T-helper 2 cell treated with Interferon-gamma antibody and Interleukin-4, amounts not matched to agents 5 μg/mL and 100 μg/mL, for 36 hours (primary cell): Measurements from ENCODE around the gene CROCC2.

Source experiments
- DNase-seq: peaks from one replicate; pipeline ENCODE4 v3.0.0; 2021; ENCODE audit warnings: low spot score
- H3K27ac Mint-ChIP-seq: one replicate; pipeline ENCODE4 v1.8.0; 2021; ENCODE audit warnings: mild to moderate bottlenecking, mixed read lengths
- H3K27me3 Mint-ChIP-seq: one replicate; pipeline ENCODE4 v1.8.0; 2021; ENCODE audit warnings: low read depth, mixed read lengths
- H3K36me3 Mint-ChIP-seq: one replicate; pipeline ENCODE4 v1.8.0; 2021; ENCODE audit warnings: low read depth, mixed read lengths
- H3K4me1 Mint-ChIP-seq: one replicate; pipeline ENCODE4 v1.8.0; 2021; ENCODE audit warnings: low read depth, mixed read lengths
- H3K4me3 Mint-ChIP-seq: one replicate; pipeline ENCODE4 v1.8.0; 2022; ENCODE audit warnings: mild to moderate bottlenecking, moderate library complexity, mixed read lengths
- H3K9me3 Mint-ChIP-seq: one replicate; pipeline ENCODE4 v1.8.0; 2021; ENCODE audit warnings: mixed read lengths

Gene CROCC2

GRCh38 chr2:240916571-240917008 is 10.5 kb downstream of the CROCC2 start:
- Mint-ChIP-seq H3K4me3 (no peak overlapping the region), H3K27ac (no peak overlapping the region), H3K36me3 (no peaks in the 10 kb centered on the region), H3K9me3 (no peaks in the 10 kb centered on the region), H3K4me1 (no peaks in the 10 kb centered on the region), H3K27me3 (peaks cover 7% of the 10 kb centered on the region)
- DNase-seq = no peak

GRCh38 chr2:240917009-240917683 is 11.0 kb downstream of the CROCC2 start:
- Mint-ChIP-seq H3K9me3 (no peaks in the 10 kb centered on the region), H3K4me1 (no peaks in the 10 kb centered on the region), H3K27me3 (peaks cover 7% of the 10 kb centered on the region), H3K4me3 (no peak overlapping the region), H3K27ac (no peak overlapping the region), H3K36me3 (no peaks in the 10 kb centered on the region)
- DNase-seq = no peak

- no peaks in the 10 kb centered on the region for H3K9me3 Mint-ChIP-seq
- no peaks in the 10 kb centered on the region for H3K36me3 Mint-ChIP-seq
- no peak for DNase-seq
- no peak overlapping the region for H3K4me3 Mint-ChIP-seq
- no peak overlapping the region for H3K27ac Mint-ChIP-seq
- peaks cover 7% of the 10 kb centered on the region for H3K27me3 Mint-ChIP-seq
- no peaks in the 10 kb centered on the region for H3K4me1 Mint-ChIP-seq
Measured at GRCh38 chr2:240917684-240918257, 11.6 kb downstream of the CROCC2 start.

GRCh38 chr2:240918258-240919091 is 12.3 kb downstream of the CROCC2 start:
- no peak for DNase-seq
- Mint-ChIP-seq H3K9me3 (no peaks in the 10 kb centered on the region), H3K27me3 (peaks cover 7% of the 10 kb centered on the region), H3K4me1 (no peaks in the 10 kb centered on the region), H3K4me3 (no peak overlapping the region), H3K27ac (no peak overlapping the region), H3K36me3 (no peaks in the 10 kb centered on the region)

GRCh38 chr2:240919161-240919781 is 13.1 kb downstream of the CROCC2 start:
- peaks cover 7% of the 10 kb centered on the region for H3K27me3 Mint-ChIP-seq
- no peak for DNase-seq
- H3K4me1 Mint-ChIP-seq = no peaks in the 10 kb centered on the region
- H3K36me3 Mint-ChIP-seq = no peaks in the 10 kb centered on the region
- no peak overlapping the region for H3K27ac Mint-ChIP-seq
- no peak overlapping the region for H3K4me3 Mint-ChIP-seq
- H3K9me3 Mint-ChIP-seq = no peaks in the 10 kb centered on the region

- H3K27me3 Mint-ChIP-seq = peaks cover 5% of the 10 kb centered on the region
- H3K27ac Mint-ChIP-seq = no peak overlapping the region
- H3K4me3 Mint-ChIP-seq = no peak overlapping the region
- H3K4me1 Mint-ChIP-seq = no peaks in the 10 kb centered on the region
- no peaks in the 10 kb centered on the region for H3K36me3 Mint-ChIP-seq
- no peaks in the 10 kb centered on the region for H3K9me3 Mint-ChIP-seq
- DNase-seq = no peak
Measured at GRCh38 chr2:240919786-240920782, 13.9 kb downstream of the CROCC2 start.

GRCh38 chr2:240920783-240921231 is 14.7 kb downstream of the CROCC2 start:
- no peak for DNase-seq
- no peaks in the 10 kb centered on the region for H3K9me3 Mint-ChIP-seq
- H3K4me1 Mint-ChIP-seq = no peaks in the 10 kb centered on the region
- no peaks in the 10 kb centered on the region for H3K27me3 Mint-ChIP-seq
- no peak overlapping the region for H3K27ac Mint-ChIP-seq
- no peaks in the 10 kb centered on the region for H3K36me3 Mint-ChIP-seq
- no peak overlapping the region for H3K4me3 Mint-ChIP-seq

- Mint-ChIP-seq H3K36me3 (no peaks in the 10 kb centered on the region), H3K9me3 (no peaks in the 10 kb centered on the region), H3K27me3 (no peaks in the 10 kb centered on the region), H3K4me3 (no peak overlapping the region), H3K27ac (no peak overlapping the region), H3K4me1 (no peaks in the 10 kb centered on the region)
- no peak for DNase-seq
Measured at GRCh38 chr2:240921311-240921994, 15.3 kb downstream of the CROCC2 start.

- Mint-ChIP-seq H3K4me3 (no peak overlapping the region), H3K4me1 (no peaks in the 10 kb centered on the region), H3K36me3 (no peaks in the 10 kb centered on the region), H3K9me3 (no peaks in the 10 kb centered on the region), H3K27me3 (no peaks in the 10 kb centered on the region), H3K27ac (no peak overlapping the region)
- DNase-seq = no peak
Measured at GRCh38 chr2:240921995-240922244, 15.8 kb downstream of the CROCC2 start.

GRCh38 chr2:240922245-240922981 is 16.3 kb downstream of the CROCC2 start:
- no peaks in the 10 kb centered on the region for H3K36me3 Mint-ChIP-seq
- no peak overlapping the region for H3K27ac Mint-ChIP-seq
- no peaks in the 10 kb centered on the region for H3K9me3 Mint-ChIP-seq
- H3K27me3 Mint-ChIP-seq = no peaks in the 10 kb centered on the region
- no peak overlapping the region for H3K4me3 Mint-ChIP-seq
- no peak for DNase-seq
- H3K4me1 Mint-ChIP-seq = peaks cover 2% of the 10 kb centered on the region

GRCh38 chr2:240922982-240923537 is 16.9 kb downstream of the CROCC2 start:
- Mint-ChIP-seq H3K4me3 (no peak overlapping the region), H3K27me3 (no peaks in the 10 kb centered on the region), H3K27ac (no peak overlapping the region), H3K9me3 (no peaks in the 10 kb centered on the region), H3K36me3 (no peaks in the 10 kb centered on the region), H3K4me1 (peaks cover 2% of the 10 kb centered on the region)
- no peak for DNase-seq

GRCh38 chr2:240925191-240925567 is 19.0 kb downstream of the CROCC2 start:
- no peak for DNase-seq
- Mint-ChIP-seq H3K36me3 (no peaks in the 10 kb centered on the region), H3K27me3 (no peaks in the 10 kb centered on the region), H3K4me3 (no peak overlapping the region), H3K27ac (no peak overlapping the region), H3K9me3 (no peaks in the 10 kb centered on the region), H3K4me1 (peaks cover 2% of the 10 kb centered on the region)
